Esophagus squamous epithelium (tissue), 5 donors: ENCODE data around the gene FILIP1L. TPM values are rescaled to one million over a fixed set of nuclear protein-coding genes. Genes with fewer than 3 reads are reported as not detected.
A peak's percentile ranks its signal among the peaks of the same experiment; 100 is the strongest.

Experiments used
- DNase-seq: peaks from one replicate; lab custom pipeline; 2025; lab: John Stamatoyannopoulos, UW
- H3K27ac ChIP-seq, 4 donors: fragments of 200-600 bp; sonication (generic); one replicate each; pipeline ENCODE4 v1.5.1; 2016 to 2019; ENCODE audit warnings: mild to moderate bottlenecking in 1 of 4
- H3K27me3 ChIP-seq, 4 donors: fragments of 200-600 bp; sonication (generic); 1 replicate in 3 of 4; 2 replicates in 1 of 4; pipeline versions ENCODE4 v1.5.1 to v1.6.0; 2017 to 2021; ENCODE audit warnings: antibody characterized with exemption in 1 of 4
- H3K36me3 ChIP-seq, 3 donors: fragments of 200-600 bp; sonication (generic); one replicate each; pipeline ENCODE4 v1.5.1; 2016 to 2019
- H3K4me1 ChIP-seq, 3 donors: fragments of 200-600 bp; sonication (generic); one replicate each; pipeline ENCODE4 v1.5.1; 2017 to 2019
- H3K4me3 ChIP-seq, 4 donors: fragments of 200-600 bp; sonication (generic); 1 replicate in 3 of 4; 2 replicates in 1 of 4; pipeline ENCODE4 v1.5.1; 2016 to 2019; ENCODE audit warnings: mild to moderate bottlenecking in 2 of 4, moderate library complexity in 1 of 4
- H3K9me3 ChIP-seq, 3 donors: fragments of 200-600 bp; sonication (generic); one replicate each; pipeline ENCODE4 v1.5.1; 2016 to 2019
- CTCF ChIP-seq, 6 experiments: fragments of 450-650 bp in 4 of 6; fragments of 200-600 bp in 2 of 6; sonication (generic) in 2 of 6; IDR thresholded peaks; one replicate each; pipeline ENCODE4 v1.5.1; 2016 to 2019; ENCODE audit warnings: antibody characterized with exemption in 6 of 6, mild to moderate bottlenecking in 4 of 6, moderate library complexity in 4 of 6
- POLR2A ChIP-seq, 4 donors: fragments of 450-650 bp; IDR thresholded peaks; one replicate each; pipeline ENCODE4 v1.6.1; 2017; ENCODE audit warnings: antibody characterized with exemption in 4 of 4, mild to moderate bottlenecking in 4 of 4, moderate library complexity in 3 of 4
- WGBS, 2 donors: methylation state at CpG; one replicate each; pipeline ENCODE4 v1.1.5; 2018; 5-methylcytosine and 5-hydroxymethylcytosine counted together
- intact Hi-C: fragments of 100-400 bp; cut with DNase I; formaldehyde crosslinking; loops from one replicate; pipeline ENCODE4 v1.15.0; 2022
- total RNA-seq, 4 donors: library from RNA; depleted of rRNA; stranded (reverse); fragments of >200 nt; gene quantifications; one replicate each; pipeline ENCODE4 v1.1.0, GENCODE V29; 2016
- donor health status: DM: yes; HTN: yes; CAD: no.

FILIP1L gene
- total RNA-seq, 4 donors from 2014 or later = 2.5 to 23.5 (median 10.7) TPM

- TF ChIP-seq POLR2A (IDR thresholded peaks at IDR 0.05) (peak in 3 of 4 donors; percentile 46 to 94 (median 91)), CTCF (IDR thresholded peaks at IDR 0.05) (no peak)
- DNase-seq = no peak
- Histone ChIP-seq H3K27me3 (peaks cover 0 to 9% (median 0%) of the 10 kb centered on the region in 4 donors), H3K27ac (peak overlapping the region; percentile 85 to 96 (median 90)), H3K36me3 (no peaks in the 10 kb centered on the region), H3K4me3 (peak overlapping the region; percentile 38 to 83 (median 64)), H3K4me1 (peaks cover 0 to 46% (median 7%) of the 10 kb centered on the region in 3 donors), H3K9me3 (no peaks in the 10 kb centered on the region)
- intact Hi-C loops = no loop called here
- WGBS, 2 donors = 28 to 41% methylated on average over 14 to 34 of the region's 63 CpGs
These were observed 238.1 kb downstream of the FILIP1L start for GRCh38 chr3:99875929-99876841.

GRCh38 chr3:99875581-99875928 is 238.7 kb downstream of the FILIP1L start:
- DNase-seq = no peak
- Histone ChIP-seq H3K9me3 (no peaks in the 10 kb centered on the region), H3K27me3 (peaks cover 0 to 9% (median 0%) of the 10 kb centered on the region in 4 donors), H3K4me1 (peaks cover 0 to 46% (median 9%) of the 10 kb centered on the region in 3 donors), H3K27ac (peak overlapping the region; percentile 85 to 96 (median 90)), H3K36me3 (no peaks in the 10 kb centered on the region), H3K4me3 (peak overlapping the region; percentile 38 to 83 (median 64))
- 31 to 34% methylated on average over 6 of the region's 6 CpGs for WGBS, 2 donors
- intact Hi-C loops = no loop called here
- TF ChIP-seq CTCF (IDR thresholded peaks at IDR 0.05) (no peak), POLR2A (IDR thresholded peaks at IDR 0.05) (no peak)

- H3K4me3 ChIP-seq = peak overlapping the region; percentile 38 to 83 (median 64)
- H3K36me3 ChIP-seq = no peaks in the 10 kb centered on the region
- TF ChIP-seq POLR2A (IDR thresholded peaks at IDR 0.05) (no peak), CTCF (IDR thresholded peaks at IDR 0.05) (no peak)
- H3K4me1 ChIP-seq = peaks cover 0 to 55% (median 10%) of the 10 kb centered on the region in 3 donors
- 57 to 85% methylated on average over 3 of the region's 3 CpGs for WGBS, 2 donors
- H3K27me3 ChIP-seq = peaks cover 0 to 9% (median 0%) of the 10 kb centered on the region in 4 donors
- intact Hi-C loops = no loop called here
- DNase-seq = no peak
- no peaks in the 10 kb centered on the region for H3K9me3 ChIP-seq
- H3K27ac ChIP-seq = peak overlapping the region; percentile 85 to 96 (median 90)
These were observed 239.9 kb downstream of the FILIP1L start for GRCh38 chr3:99874237-99875002.

- TF ChIP-seq POLR2A (IDR thresholded peaks at IDR 0.05) (no peak), CTCF (IDR thresholded peaks at IDR 0.05) (no peak)
- intact Hi-C loops = no loop called here
- peaks cover 0 to 9% (median 0%) of the 10 kb centered on the region in 4 donors for H3K27me3 ChIP-seq
- WGBS, 2 donors = 40 to 55% methylated on average over 2 of the region's 2 CpGs
- no peaks in the 10 kb centered on the region for H3K9me3 ChIP-seq
- H3K4me1 ChIP-seq = peaks cover 0 to 63% (median 10%) of the 10 kb centered on the region in 3 donors
- H3K36me3 ChIP-seq = no peaks in the 10 kb centered on the region
- no peak for DNase-seq
- peak overlapping the region; percentile 1 to 96 (median 90) for H3K27ac ChIP-seq
- H3K4me3 ChIP-seq = peak overlapping the region in 3 of 4 donors; percentile 63 to 83 (median 65)
These were observed 240.8 kb downstream of the FILIP1L start for GRCh38 chr3:99873269-99874102.
